HG03025 (cell line): ENCODE results near the gene GCHFR.

Experiments used
- ATAC-seq: cut with Tn5 transposase; IDR thresholded peaks from one replicate; pipeline ENCODE4 v1.9.1; 2021; ENCODE audit warnings: mild to moderate bottlenecking, moderate library complexity; ENCODE audit not compliant: unreplicated experiment, low FRiP score

Gene GCHFR

DNA sequence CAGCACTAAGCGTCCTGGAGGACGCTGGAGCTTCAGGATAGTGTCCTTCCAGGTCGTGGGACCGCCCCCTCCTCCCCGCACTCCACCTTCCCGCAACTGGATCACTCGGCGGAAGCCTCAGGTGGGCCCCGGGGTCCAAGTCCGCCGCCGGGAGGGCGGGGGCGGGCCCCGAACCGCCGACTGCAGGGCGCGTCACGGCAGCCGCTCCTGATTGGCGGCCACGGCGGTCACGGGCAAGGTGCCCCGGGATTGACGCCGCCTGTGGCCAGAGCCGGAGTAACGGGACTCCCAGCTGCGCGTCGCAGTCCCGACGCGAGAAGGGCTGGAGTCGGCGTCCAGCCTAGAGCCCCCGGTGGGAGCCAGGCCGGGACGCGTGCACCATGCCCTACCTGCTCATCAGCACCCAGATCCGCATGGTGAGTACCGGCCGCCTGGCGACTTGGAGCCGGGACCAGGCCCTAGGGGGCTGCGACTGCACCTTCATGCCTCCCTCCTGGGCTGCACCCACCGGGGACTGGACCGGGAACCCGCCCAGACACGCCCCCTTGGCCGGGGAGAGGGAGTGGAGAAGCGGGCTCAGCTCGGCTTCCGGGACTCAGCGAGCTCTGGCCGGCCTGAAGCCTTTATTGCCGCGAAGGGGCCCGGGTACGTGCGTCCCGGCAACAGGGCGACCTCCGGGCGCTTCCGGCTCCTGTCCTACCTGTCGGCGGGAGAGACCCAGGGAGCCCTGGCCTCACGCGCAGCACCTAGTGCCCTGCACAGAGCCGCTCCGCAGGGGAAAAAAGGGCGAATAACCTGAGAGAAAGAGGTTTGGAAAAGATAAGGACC lies at the start of gene GCHFR:
TSS of gene GCHFR (plus strand) at position 268 of the 828 bp plus-strand sequence. CDS start at position 381, 113 bp downstream.
- ATAC-seq: peak; percentile 46

DNA sequence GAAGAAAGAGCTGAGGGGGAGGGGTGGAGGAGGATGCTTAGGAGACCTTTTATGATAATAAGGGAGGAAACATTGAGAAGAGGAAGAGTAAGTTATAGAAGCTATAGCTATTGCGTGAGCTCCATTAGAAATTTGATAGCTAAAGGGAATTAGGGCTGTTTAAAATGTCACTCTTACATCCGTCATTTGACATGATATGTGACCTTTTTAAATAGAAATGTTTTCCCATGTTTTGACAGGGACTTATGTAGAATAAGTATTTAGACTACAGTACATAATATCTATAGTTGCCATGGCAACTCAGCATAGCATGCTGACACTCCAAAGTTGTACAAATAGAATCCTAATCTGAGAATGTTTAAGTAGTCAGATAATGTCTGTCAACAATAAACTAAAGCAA lies 49.7 kb upstream of the GCHFR start:
- ATAC-seq: no peak

DNA sequence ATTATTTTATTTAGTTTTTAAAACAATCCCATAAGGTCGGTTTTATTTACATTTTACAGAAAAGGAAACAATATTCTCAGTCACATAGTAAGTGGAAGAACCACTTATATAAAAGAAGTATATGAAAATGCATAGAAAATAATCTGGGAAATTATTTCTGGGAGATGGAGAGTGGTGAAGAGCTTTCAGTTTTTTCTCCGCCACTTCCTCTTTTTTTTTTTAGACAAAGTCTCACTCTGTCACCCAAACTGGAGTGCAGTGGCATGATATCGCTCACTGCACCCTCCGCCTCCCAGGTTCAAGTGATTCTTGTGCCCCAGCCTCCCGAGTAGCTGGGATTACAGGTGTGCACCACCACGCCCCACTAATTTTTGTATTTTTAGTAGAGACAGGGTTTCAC lies 47.7 kb upstream of the GCHFR start:
- no peak for ATAC-seq

DNA sequence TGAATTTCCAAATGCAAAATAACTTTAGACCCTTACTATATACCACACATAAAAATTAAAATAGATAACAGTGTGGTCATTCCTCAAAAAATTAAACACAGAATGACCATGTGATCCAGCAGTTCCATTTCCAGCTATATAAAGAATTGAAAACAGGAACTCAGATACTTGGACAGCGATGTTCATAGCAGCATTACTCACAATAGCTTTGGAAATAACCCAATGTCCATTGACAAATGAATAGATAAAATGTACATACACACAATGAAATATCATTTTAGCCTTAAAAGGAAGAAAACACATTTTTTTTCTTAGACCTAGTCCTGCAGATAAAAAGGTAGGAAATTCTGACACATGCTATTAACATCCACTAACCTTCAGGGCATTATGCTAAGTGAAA lies 42.2 kb upstream of the GCHFR start:
- no peak for ATAC-seq

GRCh38 chr15:40722354-40722753 lies 41.5 kb upstream of the GCHFR start:
- no peak for ATAC-seq

DNA sequence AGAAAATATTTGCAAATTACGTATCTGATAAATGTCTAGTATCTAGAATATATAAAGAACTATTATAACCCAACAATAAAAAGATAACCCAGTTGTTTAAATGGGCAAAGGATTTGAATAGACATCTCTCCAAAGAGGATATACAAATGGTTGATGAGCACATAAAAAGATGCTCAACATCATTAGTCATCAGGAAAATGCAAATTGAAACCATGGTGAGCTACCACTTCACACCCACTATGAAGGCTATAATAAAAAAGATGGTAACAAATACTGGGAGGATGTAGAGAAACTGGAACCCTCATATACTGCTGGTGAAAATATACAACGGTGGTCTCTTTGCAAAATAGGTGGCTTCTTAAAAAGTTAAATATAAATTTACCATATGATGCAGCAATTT lies 40.9 kb upstream of the GCHFR start:
- no peak for ATAC-seq

- no peak for ATAC-seq
Measured at GRCh38 chr15:40723919-40724318, 39.9 kb upstream of the GCHFR start.

DNA sequence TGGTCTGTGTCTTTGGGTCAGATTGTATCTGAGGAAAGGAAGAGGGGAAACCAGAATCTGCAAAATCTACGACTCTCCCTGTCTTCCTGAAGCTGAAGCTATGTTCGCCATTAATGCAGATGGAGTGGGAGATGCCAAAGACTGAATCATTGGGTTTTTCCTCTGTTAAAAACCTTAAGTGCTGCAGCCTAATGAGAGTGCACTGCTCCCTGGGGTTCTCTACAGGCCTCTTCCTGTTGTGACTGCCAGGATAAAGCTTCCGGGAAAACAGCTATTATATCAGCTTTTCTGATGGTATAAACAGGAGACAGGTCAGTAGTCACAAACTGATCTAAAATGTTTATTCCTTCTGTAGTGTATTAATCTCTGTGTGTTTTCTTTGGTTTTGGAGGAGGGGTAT lies 32.8 kb upstream of the GCHFR start:
- no peak for ATAC-seq

DNA sequence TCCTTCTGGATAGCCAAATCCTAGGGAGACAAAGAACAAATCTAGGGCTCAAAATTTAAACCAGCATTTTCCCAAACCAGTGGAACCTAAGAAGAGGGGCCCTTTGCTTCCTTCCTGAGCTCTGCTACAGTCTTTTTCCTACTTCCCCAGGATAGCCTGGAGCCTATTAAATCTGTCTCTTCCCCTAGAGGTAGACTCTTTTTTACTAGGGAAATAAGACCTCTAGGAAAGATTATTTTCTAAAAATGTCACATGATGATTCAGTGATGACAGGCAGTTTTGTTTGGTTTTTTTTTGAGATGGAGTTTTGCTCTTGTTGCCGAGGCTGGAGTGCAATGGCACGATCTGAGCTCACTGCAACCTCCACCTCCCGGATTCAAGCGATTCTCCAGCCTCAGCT lies 27.3 kb upstream of the GCHFR start:
- ATAC-seq: no peak

DNA sequence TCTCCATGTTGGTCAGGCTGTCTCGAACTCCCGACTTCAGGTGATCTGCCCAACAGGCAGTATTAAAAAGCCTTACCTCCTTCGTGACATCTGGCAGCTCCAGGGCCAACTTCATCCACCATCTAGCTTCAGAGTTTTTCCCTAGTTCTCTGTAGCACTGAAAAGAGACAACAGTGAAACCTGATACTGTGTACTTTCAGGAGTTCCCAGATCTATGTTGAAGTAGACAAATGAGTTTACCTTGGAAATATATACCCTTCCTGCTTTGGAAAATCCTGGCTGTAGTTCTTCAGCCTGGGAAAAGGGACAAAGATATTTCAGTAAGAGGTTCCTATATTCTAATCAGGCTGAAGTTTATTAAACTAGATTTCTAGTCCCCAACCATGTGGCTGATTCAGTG lies 26.8 kb upstream of the GCHFR start:
- no peak for ATAC-seq

DNA sequence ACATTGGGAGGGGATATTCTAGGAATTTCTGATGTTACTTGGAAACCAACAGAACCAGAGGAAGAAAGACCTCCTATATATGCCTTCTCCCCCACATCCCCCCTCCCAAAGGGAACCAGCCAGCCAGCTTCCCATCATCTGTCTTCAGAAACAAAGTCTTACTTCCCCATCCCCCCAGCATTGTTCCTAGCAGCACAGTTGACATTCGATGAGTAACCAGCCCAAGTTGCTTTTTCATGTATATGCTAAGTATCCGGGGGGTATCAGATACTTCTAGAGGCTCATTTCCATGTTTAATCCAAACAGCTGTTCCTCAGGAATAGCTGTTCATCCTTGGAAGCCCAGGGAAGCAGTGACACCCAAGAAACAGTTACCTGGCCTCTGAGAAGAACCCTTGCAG lies 24.8 kb upstream of the GCHFR start:
- no peak for ATAC-seq

DNA sequence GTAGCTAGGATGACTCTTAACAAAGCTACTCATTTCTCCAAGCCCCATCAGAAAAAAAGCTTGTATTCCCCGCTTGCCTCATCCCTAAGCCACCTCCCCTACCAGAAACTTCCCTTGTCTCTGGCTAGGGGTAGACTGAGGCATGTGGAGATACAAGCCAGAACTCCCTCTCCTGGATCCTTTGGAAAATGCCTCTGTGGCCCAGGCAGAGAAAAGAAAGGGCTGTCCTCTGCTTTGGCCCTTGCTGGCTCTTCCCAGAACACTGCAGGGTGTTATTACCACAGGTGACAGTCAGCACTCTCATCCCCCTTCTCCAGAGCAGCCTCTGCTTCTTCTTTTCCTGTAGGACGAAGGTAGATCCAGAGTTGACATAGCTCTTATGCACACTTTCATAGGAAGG lies 24.0 kb upstream of the GCHFR start:
- no peak for ATAC-seq

- no peak for ATAC-seq
Measured at GRCh38 chr15:40743485-40743901, 20.4 kb upstream of the GCHFR start.

DNA sequence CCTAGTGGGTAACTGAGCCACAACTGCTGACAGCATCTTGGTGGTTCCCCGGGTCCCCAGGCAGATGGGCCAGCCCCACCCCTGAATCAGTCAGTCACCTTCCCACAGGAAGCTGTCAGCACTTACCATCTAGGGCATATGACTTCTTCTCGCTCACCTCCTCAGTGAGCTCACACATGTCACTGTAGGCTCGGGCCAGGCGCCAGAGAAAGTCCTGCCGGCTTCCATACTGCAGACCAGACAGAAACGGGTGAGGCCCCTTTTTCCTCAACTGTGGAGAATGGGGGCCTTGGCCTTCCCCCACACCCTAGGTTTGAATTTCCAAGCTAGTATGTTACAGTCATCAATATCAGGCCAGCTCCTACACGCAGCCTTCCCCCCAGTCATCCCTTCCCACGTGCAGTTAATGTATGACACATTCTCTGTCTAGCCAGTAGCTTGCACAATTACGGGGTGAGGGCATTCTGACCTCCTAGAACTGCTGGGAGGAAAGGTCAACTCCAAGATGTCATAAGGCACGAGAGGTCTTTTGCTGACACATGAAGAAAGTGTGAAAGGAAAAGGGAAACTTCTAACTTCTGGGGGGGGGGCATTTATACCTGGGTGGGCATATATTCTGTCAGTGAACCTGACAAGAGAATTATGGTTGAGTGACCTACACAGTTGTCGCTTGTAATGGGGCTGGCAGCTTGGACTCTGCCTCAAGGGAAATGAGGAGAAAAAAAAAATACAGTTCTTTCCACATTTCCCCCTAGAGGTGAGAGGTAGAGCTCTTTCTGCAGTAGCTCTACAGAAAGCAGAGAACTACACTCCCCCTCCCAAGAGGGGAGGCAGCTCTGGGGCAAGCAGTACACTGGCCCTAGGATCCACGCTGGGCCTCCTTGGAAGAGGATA lies 19.7 kb upstream of the GCHFR start:
- ATAC-seq: no peak

DNA sequence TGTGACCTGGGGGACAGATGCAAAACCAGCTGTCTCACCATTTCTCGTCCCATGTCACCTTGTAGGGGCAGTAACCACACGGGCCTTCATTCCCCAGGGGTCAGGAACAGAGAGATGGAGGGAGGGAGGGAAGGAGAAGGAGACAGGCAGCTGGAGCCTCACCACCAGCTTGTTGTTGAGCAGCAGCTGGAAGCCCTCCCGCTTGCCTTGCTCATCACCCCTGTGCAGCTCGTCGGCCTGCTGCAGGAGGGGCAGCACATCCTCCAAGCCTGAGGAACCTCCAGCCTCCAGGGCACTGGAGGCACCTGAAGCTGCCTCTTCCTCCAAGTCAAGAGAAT lies 19.1 kb upstream of the GCHFR start:
- no peak for ATAC-seq

GRCh38 chr15:40746916-40747418 lies 16.9 kb upstream of the GCHFR start:
- ATAC-seq: no peak

DNA sequence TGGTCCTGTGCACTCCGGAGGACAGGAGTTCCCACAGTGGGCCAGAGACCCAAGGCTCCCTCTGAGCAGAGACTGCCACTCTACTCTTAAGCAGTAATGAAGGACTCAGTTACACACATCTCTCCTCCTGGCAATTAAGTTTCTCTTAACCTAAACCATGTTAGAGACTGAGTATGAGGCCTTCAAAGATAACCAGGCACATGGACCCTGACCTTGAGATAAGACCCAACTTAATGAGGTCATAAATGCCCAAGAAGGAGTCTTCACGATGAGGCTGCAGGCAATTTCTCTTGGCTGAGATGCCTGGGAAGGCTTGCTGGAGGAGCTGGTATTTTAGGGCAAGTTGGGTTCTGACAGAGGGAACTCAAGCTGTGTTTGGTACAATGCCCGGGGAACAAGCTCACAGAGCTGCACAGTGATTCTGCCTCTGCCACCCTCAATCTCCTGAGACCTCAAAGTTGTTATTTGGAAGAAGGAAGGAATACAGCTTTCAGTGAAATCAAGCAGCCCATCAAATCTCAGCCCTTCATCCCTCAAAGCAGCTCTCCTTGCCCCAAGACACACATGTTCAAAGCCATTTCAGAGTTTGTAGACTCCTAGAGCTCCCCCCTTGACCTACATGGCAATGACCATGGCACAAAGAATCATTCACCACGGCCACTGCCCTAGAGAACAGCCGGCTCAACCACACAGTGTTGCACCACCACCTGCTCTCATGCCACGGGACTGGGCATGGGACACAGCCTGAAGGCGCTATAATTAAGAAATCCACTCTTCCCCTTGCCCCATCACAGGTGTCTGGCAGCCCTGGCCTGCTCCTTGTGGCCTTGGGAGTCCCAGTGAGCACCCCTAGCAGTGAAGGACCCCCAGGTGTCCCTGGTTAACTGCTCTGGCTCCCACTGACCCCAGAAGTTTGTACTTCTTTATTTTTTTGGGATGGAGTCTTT lies 15.9 kb upstream of the GCHFR start:
- no peak for ATAC-seq

DNA sequence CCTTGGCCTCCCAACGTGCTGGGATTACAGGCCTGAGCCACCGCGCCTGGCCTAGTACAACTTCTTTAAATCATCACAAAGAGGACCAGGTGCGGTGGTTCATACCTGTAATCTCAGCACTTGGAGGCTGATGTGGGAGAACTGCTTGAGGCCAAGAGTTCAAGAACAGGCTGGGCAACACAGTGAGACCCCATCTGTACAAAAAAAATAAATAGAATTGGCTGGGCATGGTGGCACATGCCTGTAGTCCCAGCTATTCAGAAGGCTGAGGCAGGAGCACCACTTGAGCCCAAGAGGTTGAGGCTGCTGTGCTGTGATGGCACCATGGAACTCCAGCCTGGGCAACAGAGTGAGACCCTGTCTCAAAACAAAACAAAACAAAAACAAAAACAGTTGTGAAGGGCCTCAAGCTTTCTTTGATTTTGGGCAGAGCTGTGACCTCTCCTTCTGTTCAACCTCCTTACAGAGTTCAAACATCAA lies 14.7 kb upstream of the GCHFR start:
- ATAC-seq: no peak

DNA sequence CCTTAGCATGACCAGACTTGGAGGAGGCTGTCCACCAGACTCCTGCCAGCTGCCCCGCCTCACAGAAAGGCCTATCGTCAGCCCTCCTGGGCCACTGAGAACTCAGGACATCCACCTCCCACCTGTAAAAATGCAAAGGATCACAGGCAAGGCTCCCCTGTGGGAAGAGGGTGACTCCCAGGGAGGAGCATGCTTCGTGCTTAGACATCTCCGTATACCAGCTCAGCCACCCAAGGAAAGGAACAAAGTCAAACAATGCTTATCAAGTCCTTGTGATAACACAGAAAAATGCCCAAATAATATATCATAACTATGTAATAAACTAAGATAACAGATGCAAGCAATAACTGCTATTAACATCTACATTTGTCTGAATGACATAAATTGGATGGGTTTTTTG lies 13.0 kb upstream of the GCHFR start:
- no peak for ATAC-seq

- ATAC-seq: no peak
Measured at GRCh38 chr15:40751745-40752144, 12.1 kb upstream of the GCHFR start.

- ATAC-seq: no peak
Measured at GRCh38 chr15:40754574-40754882, 9.3 kb upstream of the GCHFR start.
